SK-N-MC (cell line): ENCODE data around the gene EHBP1.
A peak's percentile ranks its signal among the peaks of the same experiment; 100 is the strongest.

Experiments used
- DNase-seq: peaks from one replicate; pipeline ENCODE4 v3.0.0-alpha.2; 2011; ENCODE audit warnings: low read depth, low spot score
- H3K27ac ChIP-seq: fragments of 200-600 bp; sonication (generic); 2 replicates; pipeline ENCODE4 v1.5.1; 2016; ENCODE audit warnings: mixed run types
- H3K36me3 ChIP-seq: fragments of 200-600 bp; sonication (generic); 2 replicates; pipeline ENCODE4 v1.6.1; 2017; ENCODE audit warnings: antibody characterized with exemption, low read length, mixed read lengths; ENCODE audit not compliant: insufficient read depth
- H3K4me3 ChIP-seq: fragments of 200-600 bp; sonication (generic); 2 replicates; pipeline ENCODE4 v1.5.1; 2016
- H3K9ac ChIP-seq: fragments of 200-600 bp; sonication (generic); 2 replicates; pipeline ENCODE4 v1.8.0; 2017; ENCODE audit warnings: mixed run types, mixed read lengths; ENCODE audit not compliant: insufficient read length
- H3K9me3 ChIP-seq: fragments of 200-600 bp; sonication (generic); 2 replicates; pipeline ENCODE4 v1.6.1; 2017; ENCODE audit warnings: low read depth, mild to moderate bottlenecking, antibody characterized with exemption, low read length, moderate library complexity, mixed read lengths
- EZH2 ChIP-seq: fragments of 200-600 bp; sonication (generic); IDR thresholded peaks from one replicate; pipeline ENCODE4 v1.6.1; 2017; ENCODE audit warnings: antibody characterized with exemption
- FOXP2 ChIP-seq: optimal IDR thresholded peaks from 2 replicates; pipeline ENCODE3; 2011; ENCODE audit warnings: mild to moderate bottlenecking, moderate library complexity; ENCODE audit not compliant: insufficient read depth; ENCODE audit errors: extremely low read length, control extremely low read depth
- POLR2AphosphoS5 ChIP-seq: IDR thresholded peaks from 2 replicates; pipeline ENCODE4 v1.6.1; 2012; ENCODE audit warnings: mild to moderate bottlenecking, low read depth, low read length, borderline replicate concordance

EHBP1 gene

GRCh38 chr2:63050334-63051041 lies 345.0 kb downstream of the EHBP1 start, which contains the start of gene OTX1:
OTX1 (plus strand) TSS chr2:63050830; CDS start chr2:63052991, 2,161 bp downstream.
- Histone ChIP-seq H3K4me3 (peak within 1 kb of the TSS; percentile 92), H3K9me3 (no peaks in the 10 kb centered on the region), H3K36me3 (peaks cover 16% of the 10 kb centered on the region; the same call in 1 of the 2 replicates), H3K27ac (no peak within 1 kb of the TSS), H3K9ac (peak within 1 kb of the TSS; percentile 78)
- DNase-seq, result no peak
- peak; percentile 76 for TF ChIP-seq POLR2AphosphoS5
- TF ChIP-seq EZH2, result no peak

GRCh38 chr2:63051042-63051794 lies 345.7 kb downstream of the EHBP1 start:
- H3K9ac ChIP-seq, result peak overlapping the region; percentile 78
- peaks cover 23% of the 10 kb centered on the region; the same call in 1 of the 2 replicates for H3K36me3 ChIP-seq
- no peak overlapping the region for H3K27ac ChIP-seq
- DNase-seq, result no peak
- no peaks in the 10 kb centered on the region for H3K9me3 ChIP-seq
- no peak for TF ChIP-seq EZH2
- TF ChIP-seq POLR2AphosphoS5, result no peak
- TF ChIP-seq FOXP2, result no peak
- peak overlapping the region; percentile 92 for H3K4me3 ChIP-seq

GRCh38 chr2:63051795-63052333 lies 346.4 kb downstream of the EHBP1 start:
- Histone ChIP-seq H3K9ac (peak overlapping the region; percentile 78), H3K4me3 (peak overlapping the region; percentile 92), H3K9me3 (no peaks in the 10 kb centered on the region), H3K27ac (no peak overlapping the region), H3K36me3 (peaks cover 29% of the 10 kb centered on the region; the same call in 1 of the 2 replicates)
- no peak for DNase-seq
- TF ChIP-seq FOXP2 (no peak), EZH2 (no peak), POLR2AphosphoS5 (no peak)

- Histone ChIP-seq H3K9ac (no peak overlapping the region), H3K4me3 (no peak overlapping the region), H3K9me3 (no peaks in the 10 kb centered on the region), H3K36me3 (peaks cover 29% of the 10 kb centered on the region; the same call in 1 of the 2 replicates), H3K27ac (no peak overlapping the region)
- DNase-seq, result no peak
- TF ChIP-seq EZH2 (no peak), FOXP2 (no peak), POLR2AphosphoS5 (no peak)
Measured at GRCh38 chr2:63052411-63053080, 347.0 kb downstream of the EHBP1 start.

- H3K4me3 ChIP-seq, result no peak overlapping the region
- no peak overlapping the region for H3K9ac ChIP-seq
- TF ChIP-seq POLR2AphosphoS5 (no peak), EZH2 (no peak), FOXP2 (no peak)
- peaks cover 29% of the 10 kb centered on the region; the same call in 1 of the 2 replicates for H3K36me3 ChIP-seq
- no peak for DNase-seq
- no peaks in the 10 kb centered on the region for H3K9me3 ChIP-seq
- no peak overlapping the region for H3K27ac ChIP-seq
Measured at GRCh38 chr2:63053081-63053888, 347.8 kb downstream of the EHBP1 start.

- H3K36me3 ChIP-seq, result peaks cover 29% of the 10 kb centered on the region; the same call in 1 of the 2 replicates
- H3K4me3 ChIP-seq, result no peak overlapping the region
- no peak overlapping the region for H3K27ac ChIP-seq
- H3K9me3 ChIP-seq, result no peaks in the 10 kb centered on the region
- TF ChIP-seq FOXP2, result no peak
- no peak for TF ChIP-seq EZH2
- H3K9ac ChIP-seq, result no peak overlapping the region
- DNase-seq, result no peak
Measured at GRCh38 chr2:63053889-63054602, 348.5 kb downstream of the EHBP1 start.

GRCh38 chr2:63054841-63055225 lies 349.3 kb downstream of the EHBP1 start:
- TF ChIP-seq FOXP2, result no peak
- no peak for TF ChIP-seq POLR2AphosphoS5
- no peak for TF ChIP-seq EZH2
- H3K36me3 ChIP-seq, result peaks cover 29% of the 10 kb centered on the region; the same call in 1 of the 2 replicates
- no peaks in the 10 kb centered on the region for H3K9me3 ChIP-seq
- no peak overlapping the region for H3K9ac ChIP-seq
- H3K27ac ChIP-seq, result no peak overlapping the region
- H3K4me3 ChIP-seq, result no peak overlapping the region
- DNase-seq, result no peak
